Left cardiac atrium (tissue), 4 donors: Measurements from ENCODE around the gene KLHL6. TPM values are rescaled to one million over a fixed set of nuclear protein-coding genes. Genes with fewer than 3 reads are reported as not detected.

Experiments used
- ATAC-seq, 2 donors: fragments of 200-7000 bp; cut with Tn5 transposase; one replicate each; pipeline ENCODE4 v1.9.1; 2020; ENCODE audit warnings: mild to moderate bottlenecking in 2 of 2, moderate library complexity in 2 of 2
- DNase-seq: peaks from one replicate; pipeline ENCODE4 v3.0.0-alpha.2; 2020
- intact Hi-C, 2 donors: fragments of 100-400 bp; cut with DNase I; formaldehyde crosslinking; loops; one replicate each; pipeline versions ENCODE4 v1.14.1 to v1.15.1; 2022 to 2023
- long read RNA-seq: library from polyadenylated mRNA; unstranded; transcript quantifications from one replicate; pipeline ENCODE4 v2.0.0, GENCODE V29; 2021
- total RNA-seq, 2 donors: library from RNA; stranded (reverse); fragmentation: NEBNext Ultra II Directional; extraction: Animal tissue kit (Norgen Biotek cat#: 25700); gene quantifications; one replicate each; pipeline ENCODE4 v1.2.1, GENCODE V29; 2021
- donor health status: DM: no; HTN: yes; CAD: no.
- donor health status: DM: no; HTN: yes; CAD: no; lungs with severe emphysema.
- donor health status: DM: yes; HTN: yes; CAD: no.
- donor health status: Dilated cardiomyopathy.

The KLHL6 gene
- 1 to 10 TPM; 1.7 to 2.1 TPM for total RNA-seq
- long read RNA-seq, full-length matches to known transcripts = 1 of 2 reads
- long read RNA-seq, partial matches to known transcripts = 1 of 2 reads
- long read RNA-seq, other reads (novel, unspliced or antisense) = 0 of 2 reads

- intact Hi-C loops = no loop called here
- DNase-seq (peak; percentile 56), ATAC-seq (peak; percentile 85 to 91)
Observed at GRCh38 chr3:183555541-183556081, at the start of gene KLHL6. Gene KLHL6, minus strand, starts transcription at chr3:183555706. Its CDS starts 53 bp downstream, at chr3:183555653.

GRCh38 chr3:183597959-183598358 lies 42.5 kb upstream of the KLHL6 start:
- intact Hi-C loops = no loop called here
- no peak for ATAC-seq
- DNase-seq = no peak

- DNase-seq (no peak), ATAC-seq (no peak)
- intact Hi-C loops = no loop called here
Observed at GRCh38 chr3:183594636-183595035, 39.1 kb upstream of the KLHL6 start.

GRCh38 chr3:183592821-183593220 lies 37.3 kb upstream of the KLHL6 start:
- DNase-seq (no peak), ATAC-seq (no peak)
- intact Hi-C loops = no loop called here

GRCh38 chr3:183591881-183592521 lies 36.5 kb upstream of the KLHL6 start:
- no peak for ATAC-seq
- no peak for DNase-seq
- intact Hi-C loops = no loop called here

- intact Hi-C loops = no loop called here
- DNase-seq (no peak), ATAC-seq (no peak)
Observed at GRCh38 chr3:183590442-183590841, 34.9 kb upstream of the KLHL6 start.

GRCh38 chr3:183587336-183587735 lies 31.8 kb upstream of the KLHL6 start:
- DNase-seq = no peak
- intact Hi-C loops = no loop called here
- no peak for ATAC-seq

- DNase-seq (no peak), ATAC-seq (no peak)
- intact Hi-C loops = no loop called here
Observed at GRCh38 chr3:183586477-183586876, 31.0 kb upstream of the KLHL6 start.

GRCh38 chr3:183584914-183585280 lies 29.4 kb upstream of the KLHL6 start:
- ATAC-seq (no peak), DNase-seq (no peak)
- intact Hi-C loops = no loop called here

GRCh38 chr3:183584246-183584913 lies 28.9 kb upstream of the KLHL6 start:
- ATAC-seq (peak; percentile 65 to 83), DNase-seq (peak; percentile 52)
- intact Hi-C loops = no loop called here

- ATAC-seq (peak; percentile 24 to 35), DNase-seq (no peak)
- intact Hi-C loops = no loop called here
Observed at GRCh38 chr3:183583331-183584245, 28.1 kb upstream of the KLHL6 start.

- ATAC-seq (no peak), DNase-seq (no peak)
- intact Hi-C loops = no loop called here
Observed at GRCh38 chr3:183582161-183582560, 26.7 kb upstream of the KLHL6 start.

- DNase-seq (no peak), ATAC-seq (no peak)
- intact Hi-C loops = no loop called here
Observed at GRCh38 chr3:183581496-183582155, 26.1 kb upstream of the KLHL6 start.

- ATAC-seq = peak; percentile 57 to 65
- peak; percentile 26 for DNase-seq
- intact Hi-C loops = no loop called here
Observed at GRCh38 chr3:183579967-183580900, 24.7 kb upstream of the KLHL6 start.

GRCh38 chr3:183578179-183578578 lies 22.7 kb upstream of the KLHL6 start:
- ATAC-seq (no peak), DNase-seq (no peak)
- intact Hi-C loops = no loop called here

GRCh38 chr3:183577346-183577745 lies 21.8 kb upstream of the KLHL6 start:
- DNase-seq = no peak
- intact Hi-C loops = no loop called here
- ATAC-seq = no peak

- no peak for ATAC-seq
- intact Hi-C loops = no loop called here
- DNase-seq = no peak
Observed at GRCh38 chr3:183576487-183577107, 21.1 kb upstream of the KLHL6 start.

- ATAC-seq = no peak
- DNase-seq = no peak
- intact Hi-C loops = no loop called here
Observed at GRCh38 chr3:183572935-183573334, 17.4 kb upstream of the KLHL6 start.
